Measurements from ENCODE around the gene PRSS2. TPM values are rescaled to one million over a fixed set of nuclear protein-coding genes. Genes with fewer than 3 reads are reported as not detected.

The PRSS2 gene
- total and polyA plus RNA-seq, 9 of the 15 experiments (the other 6 are each of a cell fraction or from before 2014, with no cell fraction given) = 1.3 to 23.9 (median 3.8) TPM

GRCh38 chr7:142808802-142809583, 38.2 kb downstream of the PRSS2 start (continued):
- TF ChIP-seq, protein P1, sequence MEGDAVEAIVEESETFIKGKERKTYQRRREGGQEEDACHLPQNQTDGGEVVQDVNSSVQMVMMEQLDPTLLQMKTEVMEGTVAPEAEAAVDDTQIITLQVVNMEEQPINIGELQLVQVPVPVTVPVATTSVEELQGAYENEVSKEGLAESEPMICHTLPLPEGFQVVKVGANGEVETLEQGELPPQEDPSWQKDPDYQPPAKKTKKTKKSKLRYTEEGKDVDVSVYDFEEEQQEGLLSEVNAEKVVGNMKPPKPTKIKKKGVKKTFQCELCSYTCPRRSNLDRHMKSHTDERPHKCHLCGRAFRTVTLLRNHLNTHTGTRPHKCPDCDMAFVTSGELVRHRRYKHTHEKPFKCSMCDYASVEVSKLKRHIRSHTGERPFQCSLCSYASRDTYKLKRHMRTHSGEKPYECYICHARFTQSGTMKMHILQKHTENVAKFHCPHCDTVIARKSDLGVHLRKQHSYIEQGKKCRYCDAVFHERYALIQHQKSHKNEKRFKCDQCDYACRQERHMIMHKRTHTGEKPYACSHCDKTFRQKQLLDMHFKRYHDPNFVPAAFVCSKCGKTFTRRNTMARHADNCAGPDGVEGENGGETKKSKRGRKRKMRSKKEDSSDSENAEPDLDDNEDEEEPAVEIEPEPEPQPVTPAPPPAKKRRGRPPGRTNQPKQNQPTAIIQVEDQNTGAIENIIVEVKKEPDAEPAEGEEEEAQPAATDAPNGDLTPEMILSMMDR (IDR thresholded peaks at IDR 0.05 in 2 of 3, conservative IDR thresholded peaks at IDR 0.05 in 1 of 3; ENCODE audit: insufficient read depth in 2 of 3, low read depth in 1 of 3, low read length in 3 of 3) = no peak
- TF ChIP-seq, protein P2, sequence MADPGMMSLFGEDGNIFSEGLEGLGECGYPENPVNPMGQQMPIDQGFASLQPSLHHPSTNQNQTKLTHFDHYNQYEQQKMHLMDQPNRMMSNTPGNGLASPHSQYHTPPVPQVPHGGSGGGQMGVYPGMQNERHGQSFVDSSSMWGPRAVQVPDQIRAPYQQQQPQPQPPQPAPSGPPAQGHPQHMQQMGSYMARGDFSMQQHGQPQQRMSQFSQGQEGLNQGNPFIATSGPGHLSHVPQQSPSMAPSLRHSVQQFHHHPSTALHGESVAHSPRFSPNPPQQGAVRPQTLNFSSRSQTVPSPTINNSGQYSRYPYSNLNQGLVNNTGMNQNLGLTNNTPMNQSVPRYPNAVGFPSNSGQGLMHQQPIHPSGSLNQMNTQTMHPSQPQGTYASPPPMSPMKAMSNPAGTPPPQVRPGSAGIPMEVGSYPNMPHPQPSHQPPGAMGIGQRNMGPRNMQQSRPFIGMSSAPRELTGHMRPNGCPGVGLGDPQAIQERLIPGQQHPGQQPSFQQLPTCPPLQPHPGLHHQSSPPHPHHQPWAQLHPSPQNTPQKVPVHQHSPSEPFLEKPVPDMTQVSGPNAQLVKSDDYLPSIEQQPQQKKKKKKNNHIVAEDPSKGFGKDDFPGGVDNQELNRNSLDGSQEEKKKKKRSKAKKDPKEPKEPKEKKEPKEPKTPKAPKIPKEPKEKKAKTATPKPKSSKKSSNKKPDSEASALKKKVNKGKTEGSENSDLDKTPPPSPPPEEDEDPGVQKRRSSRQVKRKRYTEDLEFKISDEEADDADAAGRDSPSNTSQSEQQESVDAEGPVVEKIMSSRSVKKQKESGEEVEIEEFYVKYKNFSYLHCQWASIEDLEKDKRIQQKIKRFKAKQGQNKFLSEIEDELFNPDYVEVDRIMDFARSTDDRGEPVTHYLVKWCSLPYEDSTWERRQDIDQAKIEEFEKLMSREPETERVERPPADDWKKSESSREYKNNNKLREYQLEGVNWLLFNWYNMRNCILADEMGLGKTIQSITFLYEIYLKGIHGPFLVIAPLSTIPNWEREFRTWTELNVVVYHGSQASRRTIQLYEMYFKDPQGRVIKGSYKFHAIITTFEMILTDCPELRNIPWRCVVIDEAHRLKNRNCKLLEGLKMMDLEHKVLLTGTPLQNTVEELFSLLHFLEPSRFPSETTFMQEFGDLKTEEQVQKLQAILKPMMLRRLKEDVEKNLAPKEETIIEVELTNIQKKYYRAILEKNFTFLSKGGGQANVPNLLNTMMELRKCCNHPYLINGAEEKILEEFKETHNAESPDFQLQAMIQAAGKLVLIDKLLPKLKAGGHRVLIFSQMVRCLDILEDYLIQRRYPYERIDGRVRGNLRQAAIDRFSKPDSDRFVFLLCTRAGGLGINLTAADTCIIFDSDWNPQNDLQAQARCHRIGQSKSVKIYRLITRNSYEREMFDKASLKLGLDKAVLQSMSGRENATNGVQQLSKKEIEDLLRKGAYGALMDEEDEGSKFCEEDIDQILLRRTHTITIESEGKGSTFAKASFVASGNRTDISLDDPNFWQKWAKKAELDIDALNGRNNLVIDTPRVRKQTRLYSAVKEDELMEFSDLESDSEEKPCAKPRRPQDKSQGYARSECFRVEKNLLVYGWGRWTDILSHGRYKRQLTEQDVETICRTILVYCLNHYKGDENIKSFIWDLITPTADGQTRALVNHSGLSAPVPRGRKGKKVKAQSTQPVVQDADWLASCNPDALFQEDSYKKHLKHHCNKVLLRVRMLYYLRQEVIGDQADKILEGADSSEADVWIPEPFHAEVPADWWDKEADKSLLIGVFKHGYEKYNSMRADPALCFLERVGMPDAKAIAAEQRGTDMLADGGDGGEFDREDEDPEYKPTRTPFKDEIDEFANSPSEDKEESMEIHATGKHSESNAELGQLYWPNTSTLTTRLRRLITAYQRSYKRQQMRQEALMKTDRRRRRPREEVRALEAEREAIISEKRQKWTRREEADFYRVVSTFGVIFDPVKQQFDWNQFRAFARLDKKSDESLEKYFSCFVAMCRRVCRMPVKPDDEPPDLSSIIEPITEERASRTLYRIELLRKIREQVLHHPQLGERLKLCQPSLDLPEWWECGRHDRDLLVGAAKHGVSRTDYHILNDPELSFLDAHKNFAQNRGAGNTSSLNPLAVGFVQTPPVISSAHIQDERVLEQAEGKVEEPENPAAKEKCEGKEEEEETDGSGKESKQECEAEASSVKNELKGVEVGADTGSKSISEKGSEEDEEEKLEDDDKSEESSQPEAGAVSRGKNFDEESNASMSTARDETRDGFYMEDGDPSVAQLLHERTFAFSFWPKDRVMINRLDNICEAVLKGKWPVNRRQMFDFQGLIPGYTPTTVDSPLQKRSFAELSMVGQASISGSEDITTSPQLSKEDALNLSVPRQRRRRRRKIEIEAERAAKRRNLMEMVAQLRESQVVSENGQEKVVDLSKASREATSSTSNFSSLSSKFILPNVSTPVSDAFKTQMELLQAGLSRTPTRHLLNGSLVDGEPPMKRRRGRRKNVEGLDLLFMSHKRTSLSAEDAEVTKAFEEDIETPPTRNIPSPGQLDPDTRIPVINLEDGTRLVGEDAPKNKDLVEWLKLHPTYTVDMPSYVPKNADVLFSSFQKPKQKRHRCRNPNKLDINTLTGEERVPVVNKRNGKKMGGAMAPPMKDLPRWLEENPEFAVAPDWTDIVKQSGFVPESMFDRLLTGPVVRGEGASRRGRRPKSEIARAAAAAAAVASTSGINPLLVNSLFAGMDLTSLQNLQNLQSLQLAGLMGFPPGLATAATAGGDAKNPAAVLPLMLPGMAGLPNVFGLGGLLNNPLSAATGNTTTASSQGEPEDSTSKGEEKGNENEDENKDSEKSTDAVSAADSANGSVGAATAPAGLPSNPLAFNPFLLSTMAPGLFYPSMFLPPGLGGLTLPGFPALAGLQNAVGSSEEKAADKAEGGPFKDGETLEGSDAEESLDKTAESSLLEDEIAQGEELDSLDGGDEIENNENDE (IDR thresholded peaks at IDR 0.05; ENCODE audit: low read depth, low read length) = no peak
- TF ChIP-seq ZNF436 (CRISPR knock-in tag; IDR thresholded peaks at IDR 0.05) (no peak), SMARCA5 (IDR thresholded peaks at IDR 0.05) (no peak), SPI1 (IDR thresholded peaks at IDR 0.05; ENCODE audit: borderline replicate concordance, low read depth, low read length) (peak; percentile 82), CREB5 (CRISPR knock-in tag; IDR thresholded peaks at IDR 0.05) (no peak), ZNF76 (CRISPR knock-in tag; IDR thresholded peaks at IDR 0.05; ENCODE audit: borderline replicate concordance) (no peak)
- TF ChIP-seq, protein P3, sequence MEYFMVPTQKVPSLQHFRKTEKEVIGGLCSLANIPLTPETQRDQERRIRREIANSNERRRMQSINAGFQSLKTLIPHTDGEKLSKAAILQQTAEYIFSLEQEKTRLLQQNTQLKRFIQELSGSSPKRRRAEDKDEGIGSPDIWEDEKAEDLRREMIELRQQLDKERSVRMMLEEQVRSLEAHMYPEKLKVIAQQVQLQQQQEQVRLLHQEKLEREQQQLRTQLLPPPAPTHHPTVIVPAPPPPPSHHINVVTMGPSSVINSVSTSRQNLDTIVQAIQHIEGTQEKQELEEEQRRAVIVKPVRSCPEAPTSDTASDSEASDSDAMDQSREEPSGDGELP (CRISPR knock-in tag; IDR thresholded peaks at IDR 0.05; ENCODE audit: borderline replicate concordance) = peak; percentile 81
- TF ChIP-seq, protein P4, sequence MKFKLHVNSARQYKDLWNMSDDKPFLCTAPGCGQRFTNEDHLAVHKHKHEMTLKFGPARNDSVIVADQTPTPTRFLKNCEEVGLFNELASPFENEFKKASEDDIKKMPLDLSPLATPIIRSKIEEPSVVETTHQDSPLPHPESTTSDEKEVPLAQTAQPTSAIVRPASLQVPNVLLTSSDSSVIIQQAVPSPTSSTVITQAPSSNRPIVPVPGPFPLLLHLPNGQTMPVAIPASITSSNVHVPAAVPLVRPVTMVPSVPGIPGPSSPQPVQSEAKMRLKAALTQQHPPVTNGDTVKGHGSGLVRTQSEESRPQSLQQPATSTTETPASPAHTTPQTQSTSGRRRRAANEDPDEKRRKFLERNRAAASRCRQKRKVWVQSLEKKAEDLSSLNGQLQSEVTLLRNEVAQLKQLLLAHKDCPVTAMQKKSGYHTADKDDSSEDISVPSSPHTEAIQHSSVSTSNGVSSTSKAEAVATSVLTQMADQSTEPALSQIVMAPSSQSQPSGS (CRISPR knock-in tag; IDR thresholded peaks at IDR 0.05) = no peak

Data from K562 (cell line).